Right atrium auricular region (tissue), 2 donors: ENCODE measurements around the gene NAV3. TPM values are rescaled to one million over a fixed set of nuclear protein-coding genes. Genes with fewer than 3 reads are reported as not detected.

ENCODE experiments used
- DNase-seq: peaks from one replicate; pipeline ENCODE4 v3.0.0-alpha.2; 2019; ENCODE audit warnings: low spot score
- H3K27ac ChIP-seq, 2 donors: fragments of 200-600 bp; sonication (generic); 1 replicate in 1 of 2; 2 replicates in 1 of 2; pipeline ENCODE4 v1.5.1; 2016 to 2019
- H3K27me3 ChIP-seq, 2 donors: fragments of 200-600 bp; sonication (generic); one replicate each; pipeline versions ENCODE4 v1.5.1 to v1.6.0; 2017 to 2019
- H3K36me3 ChIP-seq: fragments of 200-600 bp; sonication (generic); one replicate; pipeline ENCODE4 v1.5.1; 2016
- H3K4me1 ChIP-seq, 2 donors: fragments of 200-600 bp; sonication (generic); one replicate each; pipeline versions ENCODE4 v1.5.1 to v1.6.0; 2017 to 2019
- H3K4me3 ChIP-seq, 2 donors: fragments of 200-600 bp; sonication (generic); 1 replicate in 1 of 2; 2 replicates in 1 of 2; pipeline ENCODE4 v1.5.1; 2017 to 2019; ENCODE audit warnings: mild to moderate bottlenecking in 1 of 2, moderate library complexity in 1 of 2
- H3K9me3 ChIP-seq, 2 donors: fragments of 200-600 bp; sonication (generic); one replicate each; pipeline ENCODE4 v1.5.1; 2019
- total RNA-seq, 2 donors: library from RNA; depleted of rRNA; stranded (reverse); fragments of >200 nt; gene quantifications; one replicate each; pipeline ENCODE4 v1.1.0, GENCODE V29; 2016
- TF ChIP-seq, protein P1 (sequence below), 2 donors: fragments of 200-600 bp; sonication (generic); IDR thresholded peaks; one replicate each; pipeline ENCODE4 v1.5.1; 2019; ENCODE audit warnings: antibody characterized with exemption in 2 of 2

The NAV3 gene
- total RNA-seq, 2 donors from 2014 or later = 4.4 to 5.1 TPM

DNA sequence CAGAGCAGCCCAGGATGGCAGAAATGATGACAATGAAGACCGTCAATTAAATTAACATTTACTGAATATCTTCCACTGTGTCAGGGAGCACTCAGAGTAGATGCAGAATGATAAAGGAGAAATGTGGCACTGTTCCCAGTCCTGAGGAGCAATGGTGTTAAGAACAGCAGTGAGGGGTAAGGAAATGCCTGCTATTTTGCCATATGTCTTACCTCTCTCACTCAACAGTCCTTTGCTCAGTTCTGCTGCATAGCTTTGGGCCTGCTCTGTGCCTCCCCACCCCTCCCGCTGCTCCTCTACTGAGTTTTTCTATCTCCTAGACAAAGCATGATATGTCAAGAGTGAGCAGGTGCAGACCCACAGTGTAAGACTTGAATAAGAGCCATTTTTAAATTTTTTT lies 318.8 kb downstream of the NAV3 start:
- no peaks in the 10 kb centered on the region for H3K4me1 ChIP-seq
- no peaks in the 10 kb centered on the region for H3K36me3 ChIP-seq
- H3K27ac ChIP-seq = no peak overlapping the region
- no peaks in the 10 kb centered on the region for H3K27me3 ChIP-seq
- H3K4me3 ChIP-seq = no peak overlapping the region
- no peak for DNase-seq
- H3K9me3 ChIP-seq = no peaks in the 10 kb centered on the region
- TF ChIP-seq, protein P1, sequence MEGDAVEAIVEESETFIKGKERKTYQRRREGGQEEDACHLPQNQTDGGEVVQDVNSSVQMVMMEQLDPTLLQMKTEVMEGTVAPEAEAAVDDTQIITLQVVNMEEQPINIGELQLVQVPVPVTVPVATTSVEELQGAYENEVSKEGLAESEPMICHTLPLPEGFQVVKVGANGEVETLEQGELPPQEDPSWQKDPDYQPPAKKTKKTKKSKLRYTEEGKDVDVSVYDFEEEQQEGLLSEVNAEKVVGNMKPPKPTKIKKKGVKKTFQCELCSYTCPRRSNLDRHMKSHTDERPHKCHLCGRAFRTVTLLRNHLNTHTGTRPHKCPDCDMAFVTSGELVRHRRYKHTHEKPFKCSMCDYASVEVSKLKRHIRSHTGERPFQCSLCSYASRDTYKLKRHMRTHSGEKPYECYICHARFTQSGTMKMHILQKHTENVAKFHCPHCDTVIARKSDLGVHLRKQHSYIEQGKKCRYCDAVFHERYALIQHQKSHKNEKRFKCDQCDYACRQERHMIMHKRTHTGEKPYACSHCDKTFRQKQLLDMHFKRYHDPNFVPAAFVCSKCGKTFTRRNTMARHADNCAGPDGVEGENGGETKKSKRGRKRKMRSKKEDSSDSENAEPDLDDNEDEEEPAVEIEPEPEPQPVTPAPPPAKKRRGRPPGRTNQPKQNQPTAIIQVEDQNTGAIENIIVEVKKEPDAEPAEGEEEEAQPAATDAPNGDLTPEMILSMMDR (IDR thresholded peaks at IDR 0.05) = no peak

DNA sequence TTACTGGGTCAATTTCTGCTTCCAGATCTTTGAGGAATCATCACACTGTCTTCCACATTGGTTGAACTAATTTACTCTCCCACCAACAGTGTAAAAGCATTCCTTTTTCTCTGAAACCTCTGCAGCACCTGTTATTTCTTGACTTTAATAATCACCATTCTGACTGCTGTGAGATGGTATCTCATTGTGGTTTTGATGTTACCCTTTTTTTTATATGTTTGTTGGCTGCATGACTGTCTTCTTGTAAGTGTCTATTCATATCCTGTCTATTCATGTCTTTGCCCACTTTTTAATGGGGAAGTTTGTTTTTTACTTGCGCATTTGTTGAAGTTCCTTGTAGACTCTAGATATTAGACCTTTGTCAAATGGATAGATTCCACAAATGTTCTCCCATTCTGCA lies 324.9 kb downstream of the NAV3 start:
- Histone ChIP-seq H3K27me3 (no peaks in the 10 kb centered on the region), H3K4me1 (no peaks in the 10 kb centered on the region), H3K36me3 (no peaks in the 10 kb centered on the region), H3K4me3 (no peak overlapping the region), H3K9me3 (no peaks in the 10 kb centered on the region), H3K27ac (no peak overlapping the region)
- TF ChIP-seq, protein P1 (IDR thresholded peaks at IDR 0.05) = no peak
- no peak for DNase-seq

DNA sequence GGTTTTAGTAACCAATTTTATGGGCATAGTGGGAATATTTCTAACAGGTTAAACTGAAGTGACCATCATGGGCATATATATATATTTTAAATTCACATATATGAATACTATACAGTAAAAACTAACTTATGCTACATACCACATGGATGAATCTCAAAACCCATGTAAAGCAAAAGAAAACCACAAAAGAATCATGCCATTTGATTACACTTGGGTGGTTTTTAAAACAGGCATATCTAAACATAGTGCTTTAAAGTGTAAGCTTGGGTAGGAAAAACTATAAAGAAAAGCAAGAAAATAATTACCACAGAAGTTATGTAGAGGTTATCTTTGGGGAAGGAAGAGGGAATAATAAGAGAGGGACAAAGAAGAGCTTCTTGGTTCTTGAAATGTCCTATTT lies 326.1 kb downstream of the NAV3 start:
- no peaks in the 10 kb centered on the region for H3K27me3 ChIP-seq
- no peaks in the 10 kb centered on the region for H3K9me3 ChIP-seq
- TF ChIP-seq, protein P1 (IDR thresholded peaks at IDR 0.05) = no peak
- H3K4me3 ChIP-seq = no peak overlapping the region
- no peak overlapping the region for H3K27ac ChIP-seq
- no peak for DNase-seq
- H3K36me3 ChIP-seq = no peaks in the 10 kb centered on the region
- H3K4me1 ChIP-seq = no peaks in the 10 kb centered on the region

DNA sequence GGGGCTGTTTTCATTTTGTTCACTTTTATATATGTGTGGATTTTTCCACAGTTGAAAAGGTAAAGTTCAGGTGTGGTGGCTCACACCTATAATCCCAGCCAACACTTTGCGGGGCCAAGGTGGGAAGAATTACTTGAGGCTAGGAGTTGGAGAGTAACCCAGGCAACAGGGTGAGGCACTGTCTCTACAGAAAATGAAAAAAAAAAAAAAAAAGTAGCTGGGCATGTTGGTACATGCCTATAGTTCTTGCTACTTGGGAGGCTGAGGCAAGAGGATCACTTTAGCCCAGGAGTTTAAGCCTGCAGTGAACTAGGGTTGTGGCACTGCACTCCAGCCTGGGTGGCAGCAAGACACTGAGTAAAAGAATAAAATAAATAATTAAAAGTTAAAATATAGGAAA lies 326.5 kb downstream of the NAV3 start:
- TF ChIP-seq, protein P1 (IDR thresholded peaks at IDR 0.05) = no peak
- no peaks in the 10 kb centered on the region for H3K36me3 ChIP-seq
- H3K9me3 ChIP-seq = no peaks in the 10 kb centered on the region
- H3K27ac ChIP-seq = no peak overlapping the region
- no peak for DNase-seq
- H3K4me1 ChIP-seq = no peaks in the 10 kb centered on the region
- H3K27me3 ChIP-seq = no peaks in the 10 kb centered on the region
- no peak overlapping the region for H3K4me3 ChIP-seq

DNA sequence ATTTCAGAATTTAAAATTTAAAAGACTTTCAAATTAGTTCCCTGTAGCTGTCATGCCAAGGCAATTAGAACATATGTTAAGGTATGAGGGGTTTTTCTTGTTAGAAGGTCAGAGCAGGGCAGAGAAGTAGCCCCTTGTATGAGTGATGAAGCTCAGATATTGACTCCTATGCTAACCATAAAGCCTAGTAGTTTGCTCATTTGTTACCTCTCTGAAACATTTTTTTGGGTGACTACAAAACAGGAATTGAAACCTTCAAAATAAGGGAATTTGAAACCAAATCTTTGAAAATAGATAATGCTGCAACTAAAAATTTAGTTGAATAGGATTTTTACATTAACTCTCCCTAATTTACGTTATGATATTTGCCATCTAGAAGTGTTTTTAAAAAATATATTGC lies 333.5 kb downstream of the NAV3 start:
- Histone ChIP-seq H3K4me3 (no peak overlapping the region), H3K36me3 (no peaks in the 10 kb centered on the region), H3K27ac (no peak overlapping the region), H3K4me1 (no peaks in the 10 kb centered on the region), H3K9me3 (no peaks in the 10 kb centered on the region), H3K27me3 (no peaks in the 10 kb centered on the region)
- TF ChIP-seq, protein P1 (IDR thresholded peaks at IDR 0.05) = no peak
- no peak for DNase-seq

DNA sequence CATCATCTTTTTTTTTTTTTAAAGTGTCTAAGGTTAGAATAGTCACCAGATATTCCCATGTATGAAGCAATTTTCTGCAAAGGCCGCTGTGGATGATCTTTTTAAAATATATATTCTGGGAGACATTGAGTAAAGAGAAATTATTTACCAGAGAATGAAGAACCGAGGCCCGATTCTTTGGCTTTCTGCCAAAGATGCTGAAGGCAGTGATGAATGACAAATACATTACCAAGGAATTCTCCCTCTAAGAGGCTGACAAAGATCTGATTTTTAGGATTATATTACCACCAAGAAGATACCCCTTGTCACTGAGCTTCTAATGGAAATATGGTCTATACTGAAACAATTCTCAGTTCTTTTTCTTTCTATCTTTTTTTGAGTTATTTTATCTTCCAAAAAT lies 336.8 kb downstream of the NAV3 start:
- Histone ChIP-seq H3K9me3 (no peaks in the 10 kb centered on the region), H3K4me1 (no peaks in the 10 kb centered on the region), H3K4me3 (no peak overlapping the region), H3K27me3 (no peaks in the 10 kb centered on the region), H3K36me3 (no peaks in the 10 kb centered on the region), H3K27ac (no peak overlapping the region)
- TF ChIP-seq, protein P1 (IDR thresholded peaks at IDR 0.05) = no peak
- DNase-seq = no peak
